22Rv1 (cell line): ENCODE results near the gene CGREF1.

Experiments
- CTCF ChIP-seq: fragments of 450-650 bp; IDR thresholded peaks from 2 replicates; pipeline ENCODE4 v1.5.1; 2017; ENCODE audit warnings: mild to moderate bottlenecking
- ZFX ChIP-seq: fragments of 450-650 bp; IDR thresholded peaks from 2 replicates; pipeline ENCODE4 v1.6.1; 2017; ENCODE audit warnings: antibody characterized with exemption, borderline replicate concordance

- TF ChIP-seq CTCF = peak; percentile 6; the same call in 1 of the 2 replicates
- TF ChIP-seq ZFX = no peak
Observed at GRCh38 chr2:27152102-27152795, 33.3 kb upstream of the CGREF1 start.
